Activated CD8-positive, alpha-beta memory T cell treated with anti-CD3 and anti-CD28 coated beads, Interleukin-2, amount 50 U/mL, for 24 hours (primary cell): Measurements from ENCODE around the gene HAUS1.
"Not testable (repeated sequence)": the region's sequence is repeated elsewhere in the genome, so short reads cannot be mapped to it uniquely, and the experiment has no call there.

Experiments
- DNase-seq: peaks from one replicate; pipeline ENCODE4 v3.0.0-alpha.2; 2020; ENCODE audit errors: extremely low read depth

The HAUS1 gene

GRCh38 chr18:46156843-46157242 lies 52.7 kb downstream of the HAUS1 start:
- DNase-seq, result no peak

- no peak for DNase-seq
Observed at GRCh38 chr18:46158499-46158898, 54.3 kb downstream of the HAUS1 start.

GRCh38 chr18:46160050-46160798 lies 56.0 kb downstream of the HAUS1 start:
- DNase-seq, result no peak

GRCh38 chr18:46160840-46161239 lies 56.7 kb downstream of the HAUS1 start:
- not testable (repeated sequence) for DNase-seq

- DNase-seq, result no peak
Observed at GRCh38 chr18:46161703-46162396, 57.7 kb downstream of the HAUS1 start.

- no peak for DNase-seq
Observed at GRCh38 chr18:46163091-46163490, 58.9 kb downstream of the HAUS1 start.

- no peak for DNase-seq
Observed at GRCh38 chr18:46163941-46164499, 59.8 kb downstream of the HAUS1 start.

- DNase-seq, result not testable (repeated sequence)
Observed at GRCh38 chr18:46164502-46164901, 60.3 kb downstream of the HAUS1 start.

GRCh38 chr18:46164920-46165319 lies 60.7 kb downstream of the HAUS1 start:
- DNase-seq, result no peak

- no peak for DNase-seq
Observed at GRCh38 chr18:46166261-46166970, 62.2 kb downstream of the HAUS1 start.

GRCh38 chr18:46167971-46168370 lies 63.8 kb downstream of the HAUS1 start:
- DNase-seq, result no peak

- DNase-seq, result no peak
Observed at GRCh38 chr18:46169464-46169941, 65.3 kb downstream of the HAUS1 start.

GRCh38 chr18:46171331-46171730 lies 67.1 kb downstream of the HAUS1 start:
- no peak for DNase-seq

- peak; percentile 78 for DNase-seq
Observed at GRCh38 chr18:46173393-46174341, 69.5 kb downstream of the HAUS1 start.

GRCh38 chr18:46174342-46175041 lies 70.3 kb downstream of the HAUS1 start:
- peak; percentile 14 for DNase-seq

GRCh38 chr18:46176001-46176400 lies 71.8 kb downstream of the HAUS1 start:
- DNase-seq, result no peak
